ENCODE data around the gene ANKRD1.

ANKRD1 gene

GRCh38 chr10:90930971-90931871 lies 10.3 kb upstream of the ANKRD1 start:
- DNase-seq, result no peak

DNA sequence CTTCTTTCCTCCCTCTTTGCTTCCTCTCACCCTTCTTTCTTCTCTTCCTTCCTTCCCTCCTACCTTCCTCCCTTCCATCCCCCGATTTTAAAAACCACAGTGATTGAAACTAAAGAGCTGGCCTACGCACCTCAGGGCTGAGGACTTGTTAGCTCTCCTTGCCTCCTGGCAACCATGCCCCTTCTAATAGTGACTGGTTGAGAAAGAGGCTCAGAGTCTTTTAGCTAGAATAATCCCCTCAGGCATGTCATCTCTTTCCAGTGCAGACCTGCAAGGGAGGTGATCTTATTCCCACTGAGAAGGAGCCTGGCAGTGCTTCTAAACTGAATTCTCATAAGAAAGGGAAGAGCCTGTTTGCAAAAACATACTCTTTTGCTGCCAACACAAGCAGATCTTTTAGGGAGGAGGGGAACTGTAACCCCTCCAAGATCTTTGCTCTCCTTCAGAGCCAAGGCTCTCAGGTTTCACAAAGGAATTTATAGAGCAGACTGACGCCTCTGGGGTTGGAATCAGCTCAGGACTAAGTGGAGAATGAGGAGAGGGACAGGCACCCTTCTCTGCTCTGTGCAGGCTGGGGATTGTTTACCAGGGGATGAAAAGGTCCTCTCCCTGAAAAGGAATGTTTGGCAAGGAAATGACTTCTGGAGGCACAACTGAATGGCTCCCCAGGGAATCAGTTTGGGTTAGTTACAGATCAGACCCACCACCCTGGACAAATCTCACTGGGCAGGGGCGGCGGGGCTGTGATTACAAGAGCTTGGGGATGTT lies 9.4 kb upstream of the ANKRD1 start:
- no peak for DNase-seq

GRCh38 chr10:90929179-90929578 lies 8.3 kb upstream of the ANKRD1 start:
- DNase-seq, result no peak

DNA sequence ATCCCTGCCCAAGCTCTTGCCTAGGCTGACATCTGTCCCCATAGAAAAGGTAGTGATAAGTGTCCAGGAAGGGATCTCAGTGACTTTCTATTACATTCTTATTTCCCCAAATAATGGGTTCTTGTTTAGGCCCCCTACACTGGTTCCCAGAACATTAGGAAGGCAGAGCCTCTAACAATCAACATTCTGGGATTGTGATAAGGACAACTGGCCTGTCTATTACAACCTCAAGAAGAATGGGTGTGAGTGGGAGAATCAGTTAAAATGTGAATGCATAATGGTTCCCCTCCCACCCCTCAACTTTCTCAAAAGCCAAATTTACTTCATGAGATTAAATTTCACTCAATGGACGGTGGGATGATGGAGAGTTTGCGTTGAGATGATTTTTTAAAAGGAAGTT lies 6.4 kb upstream of the ANKRD1 start:
- no peak for DNase-seq

DNA sequence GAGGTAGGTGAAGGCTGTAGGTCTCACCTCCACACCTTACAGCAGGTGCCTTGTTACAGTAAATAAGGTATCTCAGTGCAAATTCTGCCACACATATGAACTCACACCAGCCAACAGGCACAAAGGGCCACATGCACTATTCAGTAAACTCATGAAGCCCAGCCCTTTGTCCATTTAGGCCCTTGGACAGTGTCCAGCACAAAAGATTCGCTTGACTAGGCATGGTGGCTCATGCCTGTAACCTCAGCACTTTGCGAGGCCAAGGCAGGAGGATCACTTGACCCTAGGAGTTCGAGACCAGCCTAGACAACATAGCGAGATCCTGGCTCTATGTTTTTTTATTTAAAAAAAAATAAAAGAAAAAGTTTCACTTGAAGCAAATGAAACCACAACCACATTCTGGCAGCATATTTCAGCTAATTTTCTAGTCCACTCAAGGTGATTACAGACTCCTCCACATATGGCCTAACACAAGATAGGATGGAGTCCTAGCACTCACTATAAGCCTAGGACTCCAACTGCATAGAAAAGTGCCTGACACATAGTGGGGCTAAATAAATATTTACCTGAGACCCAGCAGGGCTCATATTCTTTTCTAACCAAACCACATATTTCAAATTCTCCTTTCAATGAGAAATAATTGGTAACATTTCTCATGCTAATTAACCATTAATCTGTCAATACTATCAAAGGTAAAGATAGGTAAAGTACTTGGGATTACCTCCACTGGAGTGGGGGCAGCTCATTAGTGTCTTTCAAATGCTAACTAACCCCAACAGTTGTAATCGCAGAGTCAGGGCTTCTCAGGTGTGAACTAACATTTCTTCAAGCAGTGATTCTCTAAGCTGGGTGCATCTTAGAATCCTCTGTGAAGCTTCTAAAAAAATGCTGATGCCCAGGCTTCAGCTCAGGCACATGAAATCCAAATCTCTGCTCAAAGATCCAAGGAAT lies 4.5 kb upstream of the ANKRD1 start:
- DNase-seq, result no peak

- no peak for DNase-seq
Measured at GRCh38 chr10:90924552-90924951, 3.7 kb upstream of the ANKRD1 start.

- DNase-seq, result no peak
Measured at GRCh38 chr10:90923111-90923731, 2.3 kb upstream of the ANKRD1 start.

- no peak for DNase-seq
Measured at GRCh38 chr10:90921906-90922305, 1.0 kb upstream of the ANKRD1 start.

DNA sequence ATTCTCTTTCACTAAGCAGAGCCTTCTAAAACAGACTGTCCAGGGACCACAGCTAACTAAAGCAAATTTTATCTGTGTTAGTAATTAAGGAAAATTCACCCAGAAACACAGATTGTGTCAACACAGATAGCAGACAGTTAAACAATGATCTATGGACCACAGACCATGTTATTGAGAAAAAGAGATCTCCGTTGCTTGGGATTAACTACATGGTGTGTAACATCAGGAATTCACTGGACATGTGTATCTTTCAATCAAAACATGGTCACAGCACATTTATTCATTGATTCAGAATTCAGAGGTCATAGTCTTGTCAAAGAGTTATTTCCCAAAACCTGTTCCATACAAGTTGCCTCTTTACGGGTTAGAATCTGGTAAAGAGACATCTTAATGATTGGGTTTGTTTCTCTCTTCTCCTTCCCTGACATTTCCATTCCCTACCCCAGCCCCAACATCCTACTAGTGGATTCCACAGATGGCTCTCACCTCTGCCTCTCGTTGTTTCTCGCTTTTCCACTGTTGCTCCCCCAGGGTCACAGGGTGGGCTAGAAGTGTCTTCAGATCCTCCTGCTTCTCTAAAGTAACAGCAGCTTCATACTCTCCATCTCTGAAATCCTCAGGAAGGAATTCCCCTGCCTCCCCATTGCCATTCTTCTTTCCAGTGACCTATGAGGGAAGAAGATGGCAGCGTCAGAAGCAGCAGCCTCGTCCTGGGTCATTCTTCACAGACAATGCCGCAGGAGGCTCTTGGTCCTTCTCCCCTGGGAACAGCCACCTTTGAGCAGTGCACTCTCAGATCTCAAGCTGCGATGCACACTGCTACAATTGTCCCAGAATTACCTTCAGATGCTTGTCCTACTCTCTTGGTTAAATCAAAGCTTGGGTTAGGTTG lies 958 bp downstream of the ANKRD1 start:
- no peak for DNase-seq

DNA sequence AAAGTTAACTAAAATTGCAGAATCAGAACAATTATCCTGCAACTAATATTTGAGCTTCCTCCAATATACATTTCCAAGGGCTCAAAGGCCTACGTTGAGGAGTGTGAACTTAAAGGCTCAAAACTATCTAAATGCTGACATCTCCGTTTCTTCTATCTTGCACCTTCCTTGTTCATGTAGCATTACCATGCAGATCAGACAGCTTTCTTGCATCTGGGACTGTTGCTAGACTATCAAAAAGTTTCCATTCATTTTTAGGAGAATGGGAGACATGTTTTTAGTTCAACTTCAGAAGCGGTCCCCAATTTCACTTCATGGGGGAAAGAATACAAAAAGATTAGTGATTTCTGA lies 2.9 kb downstream of the ANKRD1 start:
- DNase-seq, result no peak

DNA sequence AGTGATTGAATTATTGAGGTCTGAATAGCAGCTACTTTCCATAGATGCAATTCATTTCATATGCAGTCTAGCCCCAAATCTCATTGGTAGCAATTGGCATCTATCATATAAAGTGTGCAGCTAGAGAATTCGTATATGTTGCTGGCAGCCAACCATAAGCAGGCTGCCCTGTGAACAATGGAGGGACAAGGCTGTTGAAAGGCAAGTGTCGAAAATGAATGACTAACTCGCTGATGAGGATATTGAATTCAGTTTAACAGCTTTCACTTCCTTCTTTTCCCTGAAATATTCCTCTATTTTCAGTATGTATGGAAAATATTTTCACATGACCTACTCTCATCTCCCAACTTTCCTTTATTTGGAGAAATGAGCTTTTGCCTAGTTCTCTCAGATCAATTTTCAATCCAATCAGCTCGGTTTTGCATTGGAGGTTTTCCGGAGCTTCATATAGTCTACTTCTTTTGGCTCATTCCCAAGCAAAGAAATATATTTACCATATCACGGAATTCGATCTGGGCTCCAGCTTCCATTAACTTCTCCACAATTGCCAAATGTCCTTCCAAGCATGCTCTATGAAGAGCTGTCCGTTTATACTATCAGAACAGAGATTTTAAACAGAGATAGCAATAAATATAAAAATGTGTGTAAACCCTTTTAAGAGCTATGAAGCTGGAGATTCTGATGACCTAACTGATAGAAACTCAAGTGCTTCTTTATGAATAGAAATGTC lies 3.5 kb downstream of the ANKRD1 start:
- no peak for DNase-seq

DNA sequence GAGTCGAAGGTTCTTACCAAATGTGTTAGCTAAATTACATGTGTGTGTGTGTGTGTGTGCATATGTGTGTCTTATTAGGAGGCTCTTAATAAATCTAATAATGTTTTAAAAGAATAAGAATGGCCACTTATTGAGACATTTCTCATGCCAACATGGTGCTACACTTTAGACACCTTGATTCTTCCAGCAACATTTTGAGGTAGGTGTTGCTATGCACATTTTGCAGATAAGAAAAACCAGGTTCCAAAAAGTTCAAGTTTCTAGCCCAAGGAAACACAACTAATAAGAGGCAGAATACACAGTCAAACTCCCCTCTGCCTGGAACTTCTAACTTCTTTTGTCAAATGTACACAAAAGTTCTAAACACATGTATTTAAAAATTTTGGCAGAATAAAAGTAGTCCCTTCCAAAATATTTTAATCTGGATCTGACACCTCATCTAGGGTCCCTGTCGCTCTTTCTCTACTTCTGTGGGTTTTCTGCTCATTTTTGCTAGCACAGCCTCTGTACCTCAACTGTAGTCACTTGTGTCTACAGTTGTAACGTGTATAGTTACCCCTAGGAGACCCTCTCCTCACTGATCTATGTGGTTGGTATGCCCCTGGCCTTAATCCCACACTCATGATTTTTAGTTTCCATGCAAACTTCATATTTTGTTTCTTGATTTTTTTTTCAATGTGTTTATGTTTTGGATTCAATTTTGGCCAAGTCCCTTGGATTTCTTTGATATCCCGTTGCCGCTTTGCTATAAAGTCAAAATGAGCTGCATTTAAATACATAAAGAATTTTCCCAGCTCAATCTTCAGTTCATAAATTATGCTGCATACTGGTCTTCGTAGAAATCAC lies 4.3 kb downstream of the ANKRD1 start:
- DNase-seq, result no peak

DNA sequence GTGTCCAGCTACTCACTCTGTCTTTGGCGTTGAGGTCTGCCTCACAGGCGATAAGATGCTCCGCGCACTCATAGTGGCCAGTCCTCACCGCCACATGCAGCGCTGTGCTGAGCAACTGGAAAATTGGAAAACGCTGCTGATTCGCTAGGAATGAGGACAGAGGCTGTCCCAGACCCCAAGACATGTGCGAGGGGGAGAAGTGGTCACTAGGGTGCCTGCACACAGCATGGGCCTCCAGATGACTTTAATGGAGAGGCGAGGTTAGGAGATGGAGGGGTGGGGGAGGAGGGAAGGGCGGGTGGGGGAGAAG lies 5.2 kb downstream of the ANKRD1 start:
- no peak for DNase-seq

DNA sequence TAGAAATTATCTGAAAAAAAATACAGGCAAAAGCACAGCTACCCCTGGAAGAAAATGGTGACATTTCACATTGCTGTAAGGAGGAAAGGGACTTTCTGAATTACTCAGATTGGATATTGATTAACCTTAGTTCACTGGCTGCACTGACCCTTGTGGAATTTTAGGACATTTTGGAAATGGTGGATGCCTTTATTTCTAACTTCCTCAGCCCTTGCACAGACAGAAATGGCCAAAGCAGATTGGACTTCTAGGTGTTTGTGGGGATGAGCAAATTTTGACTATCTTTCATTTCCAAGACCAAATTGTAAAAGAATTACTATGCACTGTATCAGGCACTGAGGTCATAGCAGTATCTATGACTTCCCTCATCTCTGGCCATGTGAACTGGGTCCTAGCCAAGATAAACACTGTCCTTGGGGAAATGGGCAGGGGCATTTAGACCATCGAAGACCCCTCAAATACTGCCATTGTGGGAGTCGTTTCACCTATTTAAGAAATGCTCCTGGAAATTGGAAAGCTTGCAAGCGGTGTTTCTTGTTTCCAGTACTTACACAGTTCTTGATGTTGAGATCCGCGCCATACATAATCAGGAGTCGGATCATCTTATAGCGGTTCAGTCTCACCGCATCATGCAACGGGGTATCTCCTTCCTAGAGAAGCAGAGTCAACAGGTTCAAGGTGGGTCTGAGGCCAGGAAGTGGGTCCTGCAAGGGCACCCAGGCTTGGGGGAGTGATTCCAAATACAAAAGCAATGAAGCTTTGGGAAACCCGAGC lies 5.7 kb downstream of the ANKRD1 start:
- no peak for DNase-seq

DNA sequence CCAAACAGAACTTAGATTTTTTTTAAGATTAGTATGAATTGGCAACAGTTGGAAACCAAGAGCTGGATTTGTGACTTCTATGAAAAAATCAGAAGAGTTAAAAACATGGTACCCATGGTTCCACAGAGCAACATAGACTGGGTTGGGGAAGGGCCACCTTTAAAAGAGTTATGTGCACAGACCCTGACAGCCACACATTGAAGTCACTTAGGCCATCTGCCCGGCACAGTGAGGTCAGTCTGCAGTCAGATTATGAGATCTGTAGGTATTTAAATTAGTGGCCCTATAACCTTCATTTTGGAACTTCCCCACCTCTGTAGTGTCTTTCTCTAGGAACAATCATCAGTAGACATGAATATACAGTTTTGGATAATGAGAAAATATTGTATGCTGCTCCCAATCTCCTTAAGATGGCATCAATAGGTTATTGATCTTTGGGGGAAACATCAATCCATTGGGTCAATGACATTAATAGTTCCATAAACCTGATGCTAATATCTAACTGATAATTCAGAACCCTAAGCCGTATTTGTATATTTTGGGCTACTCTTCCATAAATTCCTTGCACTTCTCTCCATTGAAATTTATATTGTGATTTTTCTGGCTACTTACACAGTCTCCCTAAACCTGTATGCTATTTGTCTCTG lies 7.0 kb downstream of the ANKRD1 start:
- no peak for DNase-seq

GRCh38 chr10:90912854-90913479 lies 7.9 kb downstream of the ANKRD1 start:
- no peak for DNase-seq

GRCh38 chr10:90912174-90912573 lies 8.7 kb downstream of the ANKRD1 start:
- no peak for DNase-seq
